Ishikawa (cell line): ENCODE results near the gene TPRG1L.

Source experiments
- CEBPB ChIP-seq: IDR thresholded peaks from 2 replicates; pipeline ENCODE4 v1.6.1; 2012
- CREB1 ChIP-seq: IDR thresholded peaks from 2 replicates; pipeline ENCODE4 v1.6.1; 2012; ENCODE audit warnings: low read depth
- EGR1 ChIP-seq: IDR thresholded peaks from 2 replicates; pipeline ENCODE4 v1.6.1; 2012
- EP300 ChIP-seq: IDR thresholded peaks from 2 replicates; pipeline ENCODE4 v1.6.1; 2012; ENCODE audit warnings: borderline replicate concordance
- FOXM1 ChIP-seq: IDR thresholded peaks from 2 replicates; pipeline ENCODE4 v1.6.1; 2012; ENCODE audit warnings: low read depth, borderline replicate concordance
- NFIC ChIP-seq: IDR thresholded peaks from 2 replicates; pipeline ENCODE4 v1.6.1; 2012
- RAD21 ChIP-seq: IDR thresholded peaks from 2 replicates; pipeline ENCODE4 v1.6.1; 2012; ENCODE audit warnings: low read depth
- TAF1 ChIP-seq: IDR thresholded peaks from 2 replicates; pipeline ENCODE4 v1.6.1; 2012; ENCODE audit warnings: low read depth, mild to moderate bottlenecking
- TCF12 ChIP-seq: IDR thresholded peaks from 2 replicates; pipeline ENCODE4 v1.6.1; 2012; ENCODE audit warnings: low read depth
- TEAD4 ChIP-seq: IDR thresholded peaks from 2 replicates; pipeline ENCODE4 v1.6.1; 2012
- YY1 ChIP-seq: IDR thresholded peaks from 2 replicates; pipeline ENCODE4 v1.6.1; 2012; ENCODE audit warnings: low read depth
- ZBTB7A ChIP-seq: IDR thresholded peaks from 2 replicates; pipeline ENCODE4 v1.6.1; 2012; ENCODE audit warnings: low read depth
- TF ChIP-seq, protein P1 (sequence below): IDR thresholded peaks from 2 replicates; pipeline ENCODE4 v1.6.1; 2012
- TF ChIP-seq, protein P2 (sequence below): IDR thresholded peaks from 2 replicates; pipeline ENCODE4 v1.6.1; 2012
- TF ChIP-seq, protein P3 (sequence below): IDR thresholded peaks from 2 replicates; pipeline ENCODE4 v1.6.1; 2012; ENCODE audit warnings: low read depth, mild to moderate bottlenecking

TPRG1L gene

DNA sequence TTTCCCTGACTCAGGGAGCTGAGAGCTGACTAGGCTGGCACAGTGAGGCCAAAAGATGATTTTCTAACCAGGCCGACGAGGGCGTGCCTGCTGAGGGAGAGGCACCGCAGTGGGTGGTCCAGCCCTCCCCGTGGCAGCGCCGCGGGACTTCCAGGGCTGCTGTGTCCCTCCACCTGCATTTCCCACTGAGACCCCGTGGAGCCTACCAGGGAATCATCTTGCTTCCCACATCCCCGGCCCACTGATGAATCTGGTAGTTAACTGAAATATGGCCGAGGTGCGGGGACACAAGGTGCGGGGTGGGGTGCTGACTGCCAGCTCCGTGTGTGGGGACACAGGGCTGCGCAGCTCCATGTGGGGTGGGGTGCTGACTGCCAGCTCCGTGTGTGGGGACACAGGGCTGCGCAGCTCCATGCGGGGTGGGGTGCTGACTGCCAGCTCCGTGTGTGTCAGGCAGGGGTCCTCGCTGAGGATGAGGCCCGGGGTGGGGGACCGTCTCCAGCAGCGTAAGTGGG lies 14.6 kb downstream of the TPRG1L start:
- TF ChIP-seq EP300 (no peak), TEAD4 (no peak)

DNA sequence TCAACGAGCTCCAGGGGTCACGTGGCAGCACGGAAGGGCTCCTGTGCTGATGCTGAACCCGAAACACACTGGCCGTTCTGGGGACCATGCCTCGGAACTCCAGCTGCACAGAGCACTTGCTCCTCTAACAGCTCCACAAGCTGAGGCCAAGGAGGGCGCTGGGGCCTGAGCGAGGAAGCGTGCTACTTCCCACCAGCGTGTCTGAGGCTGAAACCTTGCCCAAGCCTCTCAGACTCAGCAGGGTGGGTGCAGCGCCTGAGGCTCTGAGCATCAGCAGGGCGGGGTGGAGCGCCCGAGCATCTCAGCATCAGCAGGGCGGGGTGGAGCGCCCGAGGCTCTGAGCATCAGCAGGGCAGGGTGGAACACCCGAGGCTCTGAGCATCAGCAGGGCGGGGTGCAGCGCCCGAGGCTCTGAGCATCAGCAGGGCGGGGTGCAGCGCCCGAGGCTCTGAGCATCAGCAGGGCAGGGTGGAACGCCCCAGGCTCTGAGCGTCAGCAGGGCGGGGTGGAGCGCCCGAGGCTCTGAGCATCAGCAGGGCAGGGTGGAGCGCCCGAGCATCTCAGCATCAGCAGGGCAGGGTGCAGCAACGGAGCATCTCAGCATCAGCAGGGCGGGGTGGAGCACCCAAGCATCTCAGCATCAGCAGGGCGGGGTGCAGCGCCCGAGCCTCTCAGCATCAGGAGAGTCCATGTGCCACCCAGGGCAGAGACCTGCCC lies 15.5 kb downstream of the TPRG1L start:
- TF ChIP-seq EP300 (no peak), ZBTB7A (no peak), TAF1 (no peak), FOXM1 (no peak), NFIC (no peak), RAD21 (no peak), CREB1 (no peak), CEBPB (no peak), TEAD4 (no peak), TCF12 (no peak), EGR1 (no peak), YY1 (no peak)
- TF ChIP-seq, protein P1, sequence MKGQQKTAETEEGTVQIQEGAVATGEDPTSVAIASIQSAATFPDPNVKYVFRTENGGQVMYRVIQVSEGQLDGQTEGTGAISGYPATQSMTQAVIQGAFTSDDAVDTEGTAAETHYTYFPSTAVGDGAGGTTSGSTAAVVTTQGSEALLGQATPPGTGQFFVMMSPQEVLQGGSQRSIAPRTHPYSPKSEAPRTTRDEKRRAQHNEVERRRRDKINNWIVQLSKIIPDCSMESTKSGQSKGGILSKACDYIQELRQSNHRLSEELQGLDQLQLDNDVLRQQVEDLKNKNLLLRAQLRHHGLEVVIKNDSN: no peak
- TF ChIP-seq, protein P2, sequence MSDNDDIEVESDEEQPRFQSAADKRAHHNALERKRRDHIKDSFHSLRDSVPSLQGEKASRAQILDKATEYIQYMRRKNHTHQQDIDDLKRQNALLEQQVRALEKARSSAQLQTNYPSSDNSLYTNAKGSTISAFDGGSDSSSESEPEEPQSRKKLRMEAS: no peak
- TF ChIP-seq, protein P3, sequence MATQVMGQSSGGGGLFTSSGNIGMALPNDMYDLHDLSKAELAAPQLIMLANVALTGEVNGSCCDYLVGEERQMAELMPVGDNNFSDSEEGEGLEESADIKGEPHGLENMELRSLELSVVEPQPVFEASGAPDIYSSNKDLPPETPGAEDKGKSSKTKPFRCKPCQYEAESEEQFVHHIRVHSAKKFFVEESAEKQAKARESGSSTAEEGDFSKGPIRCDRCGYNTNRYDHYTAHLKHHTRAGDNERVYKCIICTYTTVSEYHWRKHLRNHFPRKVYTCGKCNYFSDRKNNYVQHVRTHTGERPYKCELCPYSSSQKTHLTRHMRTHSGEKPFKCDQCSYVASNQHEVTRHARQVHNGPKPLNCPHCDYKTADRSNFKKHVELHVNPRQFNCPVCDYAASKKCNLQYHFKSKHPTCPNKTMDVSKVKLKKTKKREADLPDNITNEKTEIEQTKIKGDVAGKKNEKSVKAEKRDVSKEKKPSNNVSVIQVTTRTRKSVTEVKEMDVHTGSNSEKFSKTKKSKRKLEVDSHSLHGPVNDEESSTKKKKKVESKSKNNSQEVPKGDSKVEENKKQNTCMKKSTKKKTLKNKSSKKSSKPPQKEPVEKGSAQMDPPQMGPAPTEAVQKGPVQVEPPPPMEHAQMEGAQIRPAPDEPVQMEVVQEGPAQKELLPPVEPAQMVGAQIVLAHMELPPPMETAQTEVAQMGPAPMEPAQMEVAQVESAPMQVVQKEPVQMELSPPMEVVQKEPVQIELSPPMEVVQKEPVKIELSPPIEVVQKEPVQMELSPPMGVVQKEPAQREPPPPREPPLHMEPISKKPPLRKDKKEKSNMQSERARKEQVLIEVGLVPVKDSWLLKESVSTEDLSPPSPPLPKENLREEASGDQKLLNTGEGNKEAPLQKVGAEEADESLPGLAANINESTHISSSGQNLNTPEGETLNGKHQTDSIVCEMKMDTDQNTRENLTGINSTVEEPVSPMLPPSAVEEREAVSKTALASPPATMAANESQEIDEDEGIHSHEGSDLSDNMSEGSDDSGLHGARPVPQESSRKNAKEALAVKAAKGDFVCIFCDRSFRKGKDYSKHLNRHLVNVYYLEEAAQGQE: no peak

DNA sequence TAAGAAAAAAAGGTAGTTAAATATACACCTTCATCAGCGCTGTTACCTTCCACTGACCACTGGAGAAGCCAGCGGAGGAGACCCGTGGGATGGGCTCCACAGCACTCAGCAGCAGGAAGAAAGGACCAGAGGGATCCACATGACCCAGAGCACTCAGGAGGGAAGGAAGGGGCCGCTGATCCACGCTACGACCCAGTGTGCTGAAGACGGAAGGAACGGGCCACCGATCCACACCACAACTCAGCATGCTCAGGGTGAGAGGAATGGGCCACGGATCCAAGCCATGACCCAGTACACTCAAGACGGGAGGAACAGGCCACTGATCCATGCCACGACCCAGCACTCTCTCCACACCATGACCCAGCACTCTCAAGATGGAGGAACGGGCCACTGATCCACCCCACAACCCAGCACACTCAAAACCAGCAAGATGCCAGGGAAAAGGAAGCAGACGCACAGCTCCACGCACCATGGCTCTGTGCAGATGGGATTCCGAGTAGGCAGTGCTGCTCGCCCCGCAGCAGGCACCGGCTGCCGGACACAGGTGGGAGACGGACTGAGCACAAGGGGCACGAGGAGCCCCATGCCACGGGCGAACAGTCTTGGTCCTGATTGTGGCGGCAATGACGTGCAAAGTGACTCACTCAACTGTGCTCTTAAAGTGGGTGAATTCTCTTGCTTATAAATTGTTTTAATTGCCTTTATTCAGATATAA lies 16.4 kb downstream of the TPRG1L start:
- TF ChIP-seq NFIC (no peak), EP300 (no peak), YY1 (no peak)

DNA sequence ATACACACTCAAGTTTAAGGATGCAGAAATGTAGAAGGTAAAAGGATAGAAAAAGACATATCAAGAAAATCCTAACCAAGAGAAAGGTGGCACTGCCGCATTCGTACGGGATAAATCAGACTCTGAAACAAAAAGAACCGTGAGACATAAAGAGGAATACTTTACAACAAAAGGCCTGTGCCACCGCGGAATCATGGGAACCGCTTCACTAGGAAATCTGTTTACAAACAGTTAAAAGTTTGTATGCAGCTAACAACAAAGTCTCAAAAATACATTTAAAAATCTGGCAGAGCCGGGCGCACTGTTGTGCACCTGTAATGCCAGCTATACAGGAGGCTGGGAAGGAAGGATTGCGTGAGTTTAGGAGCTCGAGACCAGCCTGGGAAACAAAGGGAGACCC lies 17.0 kb downstream of the TPRG1L start:
- TF ChIP-seq EP300: no peak
- no peak for TF ChIP-seq TAF1
- no peak for TF ChIP-seq TEAD4
- TF ChIP-seq EGR1: no peak
- no peak for TF ChIP-seq CREB1
- TF ChIP-seq FOXM1: no peak
- TF ChIP-seq, protein P3: no peak
- TF ChIP-seq, protein P2: no peak
- TF ChIP-seq ZBTB7A: no peak
- TF ChIP-seq NFIC: no peak
- no peak for TF ChIP-seq RAD21
- TF ChIP-seq TCF12: no peak

DNA sequence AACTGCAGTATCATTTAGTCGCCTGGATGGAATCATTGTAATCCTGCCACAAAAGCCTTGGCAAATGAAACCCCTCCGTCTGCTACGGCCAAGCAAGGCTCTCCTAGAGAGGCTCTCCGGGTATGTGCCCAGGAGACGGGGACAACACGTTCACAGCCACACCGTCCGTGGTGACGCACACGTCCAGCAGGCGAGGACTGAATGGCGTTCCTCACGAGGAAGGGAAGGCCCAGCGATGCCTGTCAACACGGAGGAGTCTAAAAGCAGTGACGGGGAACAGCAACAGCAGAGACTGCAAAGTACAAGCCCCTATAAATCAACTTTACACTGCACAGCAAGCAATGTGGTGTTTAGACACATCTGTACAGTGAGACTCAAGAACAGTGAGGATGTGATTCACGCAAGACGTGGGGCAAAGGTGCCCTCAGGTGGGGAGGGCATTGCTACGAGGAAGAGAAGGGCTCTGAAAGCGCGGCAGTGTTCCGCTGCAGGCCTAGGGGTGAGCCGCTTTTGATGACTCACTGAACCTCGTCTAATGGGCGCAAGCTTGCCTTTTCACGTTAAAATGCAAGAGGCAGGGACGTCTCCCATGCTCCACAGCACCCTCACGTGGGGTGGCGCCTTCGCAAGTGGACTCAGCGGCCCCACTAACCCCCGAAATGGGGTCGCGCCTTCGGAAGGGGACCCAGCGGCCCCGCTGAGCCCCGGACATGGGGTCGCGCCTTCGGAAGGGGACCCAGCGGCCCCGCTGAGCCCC lies 18.3 kb downstream of the TPRG1L start:
- TF ChIP-seq TAF1: no peak
- TF ChIP-seq, protein P3: no peak
- TF ChIP-seq, protein P2: no peak
- TF ChIP-seq NFIC: no peak
- no peak for TF ChIP-seq CREB1
- TF ChIP-seq CEBPB: no peak
